B cell (primary cell): ENCODE measurements around the gene BACH2. TPM values are rescaled to one million over a fixed set of nuclear protein-coding genes. Genes with fewer than 3 reads are reported as not detected.

Experiments used
- ATAC-seq: fragments of 200-7000 bp; cut with Tn5 transposase; one replicate; pipeline ENCODE4 v1.10.0; 2021; ENCODE audit warnings: low read depth, mild to moderate bottlenecking, moderate number of reproducible peaks, moderate library complexity
- CTCF ChIA-PET: fragments of 350-600 bp; sonication (Branson Sonifier 250); formaldehyde crosslinking; loops from one replicate; lab custom pipeline; 2021; ENCODE audit warnings: antibody characterized with exemption, inconsistent platforms; lab: Charles Lee
- POLR2A ChIA-PET: fragments of 350-600 bp; sonication (Branson Sonifier 250); formaldehyde crosslinking; loops from one replicate; lab custom pipeline; 2021; ENCODE audit warnings: antibody characterized with exemption; lab: Charles Lee
- DNase-seq: peaks from one replicate; pipeline ENCODE4 v3.0.0; 2013
- H2AFZ ChIP-seq: 2 replicates; pipeline ENCODE4 v1.6.1; 2012; ENCODE audit warnings: mild to moderate bottlenecking, low read depth, low read length; ENCODE audit not compliant: insufficient read depth, poor library complexity, severe bottlenecking
- H3K27ac ChIP-seq, 2 donors: 1 replicate in 1 of 2; 2 replicates in 1 of 2; pipeline ENCODE4 v1.5.1; 2012 to 2013; ENCODE audit warnings: low read length in 2 of 2, mild to moderate bottlenecking in 2 of 2, moderate library complexity in 1 of 2
- H3K27me3 ChIP-seq, 4 experiments: fragments of 200-600 bp in 1 of 4; sonication (generic) in 1 of 4; replicated peaks in 1 of 4; 1 replicate in 2 of 4; 2 replicates in 2 of 4; pipeline versions ENCODE4 v1.6.1 to v1.7.0; 2013 to 2016; ENCODE audit warnings: low read length in 3 of 4, mild to moderate bottlenecking in 2 of 4, mixed read lengths in 1 of 4, moderate library complexity in 1 of 4; ENCODE audit not compliant: insufficient read depth in 4 of 4, control insufficient read depth in 3 of 4; ENCODE audit errors: control extremely low read depth in 1 of 4
- H3K36me3 ChIP-seq, 2 experiments: replicated peaks in 1 of 2; 1 replicate in 1 of 2; 2 replicates in 1 of 2; pipeline versions ENCODE4 v1.6.1 to v1.7.1; 2013; ENCODE audit warnings: low read length in 1 of 2; ENCODE audit not compliant: insufficient read depth in 2 of 2, control insufficient read depth in 1 of 2; ENCODE audit errors: control extremely low read depth in 1 of 2, extremely low read depth in 1 of 2
- H3K4me1 ChIP-seq, 2 donors: fragments of 200-600 bp in 1 of 2; sonication (generic) in 1 of 2; 1 replicate in 1 of 2; 2 replicates in 1 of 2; pipeline versions ENCODE4 v1.5.1 to v1.6.1; 2013 to 2017; ENCODE audit warnings: low read length in 2 of 2; ENCODE audit not compliant: control insufficient read depth in 2 of 2, insufficient read depth in 2 of 2
- H3K4me2 ChIP-seq: replicated peaks from 2 replicates; pipeline ENCODE3; 2012; ENCODE audit warnings: mild to moderate bottlenecking, low read depth, low read length; ENCODE audit not compliant: poor library complexity, severe bottlenecking
- H3K4me3 ChIP-seq, 5 experiments: fragments of 200-600 bp in 1 of 5; sonication (generic) in 1 of 5; 1 replicate in 3 of 5; 2 replicates in 2 of 5; pipeline versions ENCODE4 v1.5.1 to v1.7.0; 2011 to 2016; ENCODE audit warnings: low read length in 4 of 5, mild to moderate bottlenecking in 4 of 5, low read depth in 2 of 5, control low read depth in 1 of 5, moderate library complexity in 1 of 5; ENCODE audit not compliant: insufficient read depth in 1 of 5; ENCODE audit errors: control extremely low read depth in 1 of 5, extremely low read depth in 1 of 5
- H3K79me2 ChIP-seq: fragments of 200-600 bp; sonication (generic); one replicate; pipeline ENCODE4 v1.6.0; 2016; ENCODE audit warnings: low read length; ENCODE audit not compliant: control insufficient read depth, insufficient read depth
- H3K9ac ChIP-seq: fragments of 200-600 bp; sonication (generic); 2 replicates; pipeline ENCODE4 v1.6.1; 2017; ENCODE audit warnings: mild to moderate bottlenecking, low read length, moderate library complexity
- H3K9me3 ChIP-seq, 3 donors: one replicate each; pipeline versions ENCODE4 v1.6.1 to v1.7.1; 2013; ENCODE audit warnings: low read length in 2 of 3; ENCODE audit not compliant: control insufficient read depth in 2 of 3, insufficient read depth in 1 of 3; ENCODE audit errors: control extremely low read depth in 1 of 3
- H4K20me1 ChIP-seq: 2 replicates; pipeline ENCODE4 v1.6.0; 2012; ENCODE audit warnings: mild to moderate bottlenecking, low read length; ENCODE audit not compliant: insufficient read depth, control insufficient read depth, poor library complexity, severe bottlenecking
- H3K27ac Mint-ChIP-seq: one replicate; pipeline ENCODE4 v1.8.0; 2021; ENCODE audit warnings: mixed read lengths
- H3K27me3 Mint-ChIP-seq: one replicate; pipeline ENCODE4 v1.8.0; 2021; ENCODE audit warnings: mixed read lengths
- H3K4me1 Mint-ChIP-seq: one replicate; pipeline ENCODE4 v1.8.0; 2021; ENCODE audit warnings: mixed read lengths
- H3K4me3 Mint-ChIP-seq: one replicate; pipeline ENCODE4 v1.8.0; 2021; ENCODE audit warnings: mixed read lengths
- H3K9me3 Mint-ChIP-seq: one replicate; pipeline ENCODE4 v1.8.0; 2022; ENCODE audit warnings: mixed read lengths; ENCODE audit not compliant: insufficient read depth
- CTCF ChIP-seq: fragments of 200-600 bp; IDR thresholded peaks from one replicate; pipeline ENCODE4 v1.8.0; 2022; ENCODE audit warnings: antibody characterized with exemption, mild to moderate bottlenecking
- EZH2 ChIP-seq: IDR thresholded peaks from 2 replicates; pipeline ENCODE4 v1.6.1; 2012; ENCODE audit warnings: borderline replicate concordance, low read depth, mild to moderate bottlenecking, moderate library complexity, low read length; ENCODE audit not compliant: insufficient read depth, poor library complexity, severe bottlenecking
- WGBS: methylation state at CpG from one replicate; pipeline ENCODE4 v1.1.5; 2013; ENCODE audit warnings: missing lambda C conversion rate; ENCODE audit not compliant: insufficient coverage; 5-methylcytosine and 5-hydroxymethylcytosine counted together
- intact Hi-C: fragments of 100-400 bp; cut with micrococcal nuclease; formaldehyde crosslinking; loops from one replicate; pipeline ENCODE4 v1.10.0; 2022
- polyA plus RNA-seq: library from polyadenylated mRNA; depleted of rRNA; stranded (reverse); fragments of >200 nt; gene quantifications from 2 replicates; pipeline ENCODE4 v1.2.3, GENCODE V29; 2012
- total RNA-seq, 2 donors: library from RNA; stranded (reverse); fragments of 120-200 nt in 1 of 2; gene quantifications; 1 replicate in 1 of 2; 2 replicates in 1 of 2; pipeline versions ENCODE4 v1.2.3 to v1.2.4, GENCODE V29; 2013 to 2022

Gene BACH2
- total and polyA plus RNA-seq, 2 donors (not counting 1 experiment from before 2014, with no cell fraction given) = 41.1 to 235 TPM

- Histone ChIP-seq H3K9ac (no peak overlapping the region), H3K27me3 (no peaks in the 10 kb centered on the region), H3K4me1 (peaks cover under 1 to 2% of the 10 kb centered on the region in 2 donors), H3K27ac (no peak overlapping the region), H3K9me3 (no peaks in the 10 kb centered on the region), H2AFZ (no peak overlapping the region), H3K79me2 (peaks cover 4% of the 10 kb centered on the region), H4K20me1 (no peaks in the 10 kb centered on the region), H3K4me3 (no peak overlapping the region), H3K36me3 (no peaks in the 10 kb centered on the region), H3K4me2 (no peak overlapping the region)
- Mint-ChIP-seq H3K27me3 (no peaks in the 10 kb centered on the region), H3K4me3 (no peak overlapping the region), H3K4me1 (peaks cover 7% of the 10 kb centered on the region), H3K27ac (no peak overlapping the region), H3K9me3 (no peaks in the 10 kb centered on the region)
- intact Hi-C loops = no loop called here
- ChIA-PET POLR2A (interaction anchor here (1.7 kb wide), 1 partner anchor 11 kb away, joined by 3 read pairs; no protein-coding TSS in a partner anchor), CTCF (no interaction called here)
- ATAC-seq = no peak
- 80% methylated on average over 1 of the region's 3 CpGs for WGBS
- TF ChIP-seq EZH2 (no peak), CTCF (no peak)
- DNase-seq = no peak
Measured at GRCh38 chr6:90326404-90327057, 29.9 kb upstream of the BACH2 start.

GRCh38 chr6:90323706-90324105, 27.1 kb upstream of the BACH2 start:
- Histone ChIP-seq H4K20me1 (no peaks in the 10 kb centered on the region), H3K4me2 (no peak overlapping the region), H3K9me3 (no peaks in the 10 kb centered on the region), H3K79me2 (no peaks in the 10 kb centered on the region), H3K27me3 (no peaks in the 10 kb centered on the region), H2AFZ (no peak overlapping the region), H3K4me1 (peaks cover 4 to 14% of the 10 kb centered on the region in 2 donors), H3K27ac (no peak overlapping the region), H3K36me3 (no peaks in the 10 kb centered on the region), H3K9ac (no peak overlapping the region), H3K4me3 (no peak overlapping the region)
- no peak for DNase-seq
- 97% methylated on average over 5 of the region's 6 CpGs for WGBS
- Mint-ChIP-seq H3K4me3 (no peak overlapping the region), H3K27ac (no peak overlapping the region), H3K4me1 (peaks cover 24% of the 10 kb centered on the region), H3K27me3 (no peaks in the 10 kb centered on the region), H3K9me3 (no peaks in the 10 kb centered on the region)
- ChIA-PET CTCF (no interaction called here), POLR2A (no interaction called here)
- ATAC-seq = no peak
- intact Hi-C loops = no loop called here
- TF ChIP-seq CTCF = no peak
- TF ChIP-seq EZH2 = no peak
